Measurements from ENCODE around the gene MICAL2. TPM values are rescaled to one million over a fixed set of nuclear protein-coding genes. Genes with fewer than 3 reads are reported as not detected.

MICAL2 gene
- total and polyA plus RNA-seq, 10 of the 15 experiments (the other 5 are each of a cell fraction or from before 2014, with no cell fraction given) = 0.90 to 5.6 (median 2.4) TPM

- Histone ChIP-seq H2AFZ (ENCODE audit: control insufficient read depth, low read depth, low read length) (no peak overlapping the region), H3K9ac (ENCODE audit: control insufficient read depth, insufficient read depth, low read length) (no peak overlapping the region), H3K9me3 (replicated peaks; ENCODE audit: control insufficient read depth, insufficient read depth, low read length) (no peaks in the 10 kb centered on the region), H3K27me3 (replicated peaks in 1 of 2; ENCODE audit: control insufficient read depth in 2 of 2, insufficient read depth in 2 of 2, low read length in 1 of 2) (no peaks in the 10 kb centered on the region), H3K4me1 (ENCODE audit: control insufficient read depth, insufficient read depth, low read length) (peaks cover 3% of the 10 kb centered on the region; the same call in 1 of the 2 replicates), H3K27ac (ENCODE audit: control insufficient read depth, insufficient read depth) (no peak overlapping the region), H3K36me3 (ENCODE audit: control insufficient read depth in 2 of 2, insufficient read depth in 2 of 2, low read length in 1 of 2) (no peaks in the 10 kb centered on the region), H3K4me2 (ENCODE audit: control insufficient read depth, insufficient read depth) (no peak overlapping the region), H3K4me3 (no peak overlapping the region), H4K20me1 (ENCODE audit: control insufficient read depth, insufficient read depth) (no peaks in the 10 kb centered on the region), H3K79me2 (ENCODE audit: control insufficient read depth, insufficient read depth, low read length) (no peaks in the 10 kb centered on the region)
- DNase-seq (ENCODE audit: low read depth, low spot score) = no peak
- no peak for TF ChIP-seq REST (IDR thresholded peaks at IDR 0.05; ENCODE audit: low read depth, low read length)
- TF ChIP-seq TBL1XR1 (IDR thresholded peaks at IDR 0.05; ENCODE audit: low read depth, low read length) = no peak
- no peak for TF ChIP-seq ASH2L (IDR thresholded peaks at IDR 0.05; ENCODE audit: borderline replicate concordance, low read depth)
- TF ChIP-seq NRF1 (conservative IDR thresholded peaks at IDR 0.05; ENCODE audit: low read depth, low read length) = no peak
- ChIA-PET CTCF (no interaction called here), RAD21 (ENCODE audit: unreplicated experiment) (interaction anchor here (1.5 kb wide), 1 partner anchor 44 kb away, joined by 3 read pairs; no protein-coding TSS in a partner anchor), SMC1A (ENCODE audit: uncharacterized antibody, unreplicated experiment) (interaction anchor here (1.5 kb wide), 1 partner anchor 9 kb away, joined by 5 read pairs; no protein-coding TSS in a partner anchor), POLR2A (no interaction called here)
- in situ Hi-C loops (cut with MboI) (no loop called here), intact Hi-C loops (cut with micrococcal nuclease; ENCODE audit: unreplicated experiment) (no loop called here)
- no peak for FAIRE-seq
- ATAC-seq = no peak
- 65% methylated on average over 6 of the region's 6 CpGs for WGBS (ENCODE audit: insufficient coverage, insufficient replicate concordance, low lambda C conversion rate, missing lambda C conversion rate)
- no TSS peak for BruUV-seq (replicated peaks)
Measured at GRCh38 chr11:12154871-12155668, 44.7 kb downstream of the MICAL2 start.
